Retinal pigment epithelial cell (primary cell): Measurements from ENCODE around the gene NUDCD3.
A peak's percentile ranks its signal among the peaks of the same experiment; 100 is the strongest.

ENCODE experiments used
- DNase-seq: peaks from one replicate; pipeline ENCODE4 v3.0.0-alpha.2; 2010; ENCODE audit warnings: low read depth
- H3K4me3 ChIP-seq: 2 replicates; pipeline ENCODE4 v1.5.1; 2011; ENCODE audit warnings: mild to moderate bottlenecking, low read length, control low read depth, moderate library complexity
- CTCF ChIP-seq: conservative IDR thresholded peaks from 2 replicates; pipeline ENCODE4 v1.5.1; 2011; ENCODE audit warnings: low read depth, low read length, control low read depth, inconsistent platforms

The NUDCD3 gene

GRCh38 chr7:44348851-44349781 lies 141.3 kb downstream of the NUDCD3 start:
- peak; percentile 6 for DNase-seq
- peak; percentile 41 for TF ChIP-seq CTCF

GRCh38 chr7:44348300-44348699 lies 142.2 kb downstream of the NUDCD3 start:
- DNase-seq, result peak; percentile 1
- TF ChIP-seq CTCF, result peak; percentile 59
- no peak overlapping the region for H3K4me3 ChIP-seq

More at GRCh38 chr7:44348851-44349781, 141.3 kb downstream of the NUDCD3 start:
- H3K4me3 ChIP-seq, result no peak overlapping the region

- DNase-seq, result no peak
- H3K4me3 ChIP-seq, result no peak overlapping the region
- TF ChIP-seq CTCF, result no peak
These were observed 142.8 kb downstream of the NUDCD3 start for GRCh38 chr7:44347546-44348114.

GRCh38 chr7:44346063-44346462 lies 144.4 kb downstream of the NUDCD3 start:
- no peak overlapping the region for H3K4me3 ChIP-seq
- TF ChIP-seq CTCF, result no peak
- no peak for DNase-seq

GRCh38 chr7:44341401-44341800 lies 149.1 kb downstream of the NUDCD3 start:
- no peak for DNase-seq
- TF ChIP-seq CTCF, result no peak
- no peak overlapping the region for H3K4me3 ChIP-seq

- TF ChIP-seq CTCF, result no peak
- H3K4me3 ChIP-seq, result no peak overlapping the region
- no peak for DNase-seq
These were observed 151.9 kb downstream of the NUDCD3 start for GRCh38 chr7:44338600-44338999.
